AG04449 (cell line): Measurements from ENCODE around the gene PHF3.
A peak's percentile ranks its signal among the peaks of the same experiment; 100 is the strongest.
"Not testable (repeated sequence)": the region's sequence is repeated elsewhere in the genome, so short reads cannot be mapped to it uniquely, and the experiment has no call there.

Source experiments
- CTCF ChIA-PET: fragments of 350-600 bp; formaldehyde crosslinking; extraction: SDS; loops from one replicate; lab custom pipeline; 2021; ENCODE audit warnings: antibody characterized with exemption; lab: Yijun Ruan, JAX
- POLR2A ChIA-PET: fragments of 400-600, 350-600 bp; formaldehyde crosslinking; extraction: SDS; loops from one replicate; lab custom pipeline; 2020; ENCODE audit warnings: antibody characterized with exemption, inconsistent platforms; lab: Yijun Ruan, JAX
- DNase-seq: peaks from one replicate; pipeline ENCODE4 v3.0.0-alpha.2; 2010; ENCODE audit warnings: low read depth, low spot score
- H3K4me3 ChIP-seq: 2 replicates; pipeline ENCODE4 v1.5.1; 2011; ENCODE audit warnings: low read depth, mild to moderate bottlenecking, control low read depth, low read length
- CTCF ChIP-seq: IDR thresholded peaks from one replicate; pipeline ENCODE4 v1.5.1; 2011; ENCODE audit warnings: mild to moderate bottlenecking, moderate library complexity, low read length, control low read depth, inconsistent platforms; ENCODE audit not compliant: insufficient read depth; ENCODE audit errors: missing control alignments

Gene PHF3

GRCh38 chr6:63740709-63741108, 105.1 kb downstream of the PHF3 start:
- H3K4me3 ChIP-seq: no peak overlapping the region
- CTCF ChIA-PET: interaction anchor here (1.5 to 2.5 kb wide), 2 partner anchors 8 to 24 kb away, joined by 4 to 7 read pairs; no protein-coding TSS in a partner anchor
- no peak for TF ChIP-seq CTCF
- peak; percentile 12 for DNase-seq
- POLR2A ChIA-PET: no interaction called here

DNA sequence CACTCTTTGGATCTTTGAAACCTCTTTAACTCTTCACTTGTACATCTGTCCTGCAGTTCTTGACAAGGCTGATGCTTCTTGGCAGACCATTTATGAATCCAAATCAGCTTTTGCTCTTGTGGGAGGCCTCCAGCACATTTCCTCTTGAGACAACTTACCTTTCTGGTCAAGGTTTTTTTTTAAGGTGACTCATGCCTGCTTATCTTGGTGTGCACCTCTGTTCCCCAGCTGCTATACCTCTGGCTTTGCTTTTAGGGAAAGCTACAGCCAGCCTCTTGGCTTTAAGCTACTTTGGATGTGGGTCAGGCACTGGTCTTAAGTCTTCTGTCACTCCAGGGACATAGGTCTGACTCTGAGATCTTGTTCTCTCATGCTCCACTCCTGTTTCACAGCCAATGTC, 106.5 kb downstream of the PHF3 start:
- ChIA-PET POLR2A (no interaction called here), CTCF (no interaction called here)
- DNase-seq: no peak
- TF ChIP-seq CTCF: no peak
- H3K4me3 ChIP-seq: no peak overlapping the region

DNA sequence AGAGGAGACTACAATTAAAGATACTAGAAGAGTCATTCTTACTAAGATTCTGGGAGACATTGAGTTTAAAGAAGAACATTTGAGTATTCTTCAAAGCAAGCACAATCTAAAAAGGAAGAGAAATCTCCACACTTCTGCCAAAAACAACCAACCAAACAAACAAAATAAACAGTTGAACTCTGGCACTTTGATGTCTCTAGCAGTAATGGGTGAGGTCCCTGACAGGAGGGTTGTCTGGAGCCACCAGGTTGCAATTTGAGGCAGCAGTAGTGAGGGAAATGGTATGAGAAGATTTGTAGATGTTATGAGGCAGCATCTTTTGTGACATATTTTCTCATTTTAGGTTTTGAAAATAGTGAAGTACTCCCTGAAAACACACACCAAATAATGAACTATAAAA, 108.1 kb downstream of the PHF3 start:
- CTCF ChIA-PET: no interaction called here
- no peak for TF ChIP-seq CTCF
- no peak for DNase-seq
- H3K4me3 ChIP-seq: no peak overlapping the region
- POLR2A ChIA-PET: no interaction called here

DNA sequence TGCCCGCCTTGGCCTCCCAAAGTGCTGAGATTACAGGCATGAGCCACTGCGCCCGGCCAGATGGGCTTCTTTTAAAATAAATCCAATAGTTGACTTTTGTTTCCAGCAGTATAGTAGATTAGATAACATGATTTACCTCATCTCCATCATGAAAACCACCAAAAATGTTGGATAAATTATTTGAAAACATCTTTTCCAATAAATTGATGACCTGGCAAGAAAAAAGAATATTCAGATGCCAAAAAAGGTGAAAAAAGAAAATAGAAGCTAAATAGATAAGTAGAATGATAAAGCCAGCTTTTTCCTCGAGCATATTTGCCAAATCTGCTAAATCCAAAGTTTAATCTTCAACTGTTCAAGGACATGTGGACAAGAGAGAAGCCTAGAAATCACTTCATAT, 109.2 kb downstream of the PHF3 start:
- TF ChIP-seq CTCF: no peak
- CTCF ChIA-PET: no interaction called here
- DNase-seq: no peak
- H3K4me3 ChIP-seq: no peak overlapping the region
- POLR2A ChIA-PET: no interaction called here

DNA sequence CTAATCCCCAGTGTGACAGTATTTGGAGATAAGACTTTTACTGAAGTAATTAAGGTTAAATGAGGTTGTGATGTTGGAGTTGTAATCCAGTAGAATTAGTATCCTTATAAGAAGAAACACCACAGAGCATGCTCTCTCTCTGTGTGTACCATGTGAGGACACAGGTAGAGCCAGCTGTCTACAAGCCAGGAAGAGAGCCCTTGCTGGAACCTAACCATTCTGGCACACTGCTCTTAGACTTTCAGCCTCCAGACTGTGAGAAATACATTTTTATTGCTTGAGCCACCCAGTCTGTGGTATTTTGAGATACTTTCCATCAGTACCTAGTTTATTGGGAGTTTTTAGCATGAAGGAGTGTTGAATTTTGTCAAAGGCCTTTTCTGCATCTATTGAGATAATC, 110.2 kb downstream of the PHF3 start:
- no peak for DNase-seq
- H3K4me3 ChIP-seq: no peak overlapping the region
- ChIA-PET POLR2A (no interaction called here), CTCF (no interaction called here)
- TF ChIP-seq CTCF: no peak

- TF ChIP-seq CTCF: no peak
- POLR2A ChIA-PET: no interaction called here
- no peak overlapping the region for H3K4me3 ChIP-seq
- DNase-seq: no peak
- CTCF ChIA-PET: interaction anchor here (1.0 kb wide), 1 partner anchor 152 kb away, joined by 3 read pairs; no protein-coding TSS in a partner anchor
Measured at GRCh38 chr6:63750400-63750799, 114.8 kb downstream of the PHF3 start.

GRCh38 chr6:63757275-63757674, 121.7 kb downstream of the PHF3 start:
- POLR2A ChIA-PET, DNase-seq, H3K4me3 ChIP-seq: not testable (repeated sequence)
- CTCF ChIA-PET: interaction anchor here (1.2 kb wide), 1 partner anchor 159 kb away, joined by 3 read pairs; no protein-coding TSS in a partner anchor
